Measurements from ENCODE around the gene KMT2E. TPM values are rescaled to one million over a fixed set of nuclear protein-coding genes. Genes with fewer than 3 reads are reported as not detected.

KMT2E gene
- total RNA-seq, 1 experiment from 2014 or later, result 38.2 TPM

DNA sequence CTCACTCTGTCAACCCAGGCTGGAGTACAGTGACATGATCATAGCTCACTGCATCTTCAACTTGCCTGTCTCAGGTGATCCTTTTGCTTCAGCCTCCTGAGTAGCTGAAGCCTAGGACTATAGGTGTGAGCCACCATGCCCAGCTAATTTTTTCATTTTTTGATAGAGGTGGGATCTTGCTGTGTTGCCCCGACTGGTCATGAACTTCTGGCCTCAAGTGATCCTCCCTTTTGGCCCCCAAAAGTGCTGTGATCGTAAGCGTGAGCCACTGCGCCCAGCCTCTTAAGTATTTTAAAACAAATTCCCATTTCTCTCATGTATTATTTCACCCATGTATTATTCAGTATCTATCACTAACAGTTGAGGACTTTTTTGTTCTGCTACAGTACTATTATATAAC lies 43.5 kb downstream of the KMT2E start:
- H4K8ac ChIP-seq (replicated peaks; ENCODE audit: insufficient read length, low read depth, low read length), result no peak overlapping the region
- no peak overlapping the region for H2BK12ac ChIP-seq (ENCODE audit: insufficient read length, low read depth, low read length)
- H3T11ph ChIP-seq (ENCODE audit: low read length), result no peak overlapping the region
- H3K36me3 Mint-ChIP-seq (ENCODE audit: insufficient read depth in 1 of 3, low read depth in 3 of 3), result peaks cover 3 to 23% (median 18%) of the 10 kb centered on the region in 3 experiments; a peak in 6 of 7 replicates
- H4K20me1 ChIP-seq (ENCODE audit: control insufficient read depth, insufficient read depth, insufficient read length), result no peaks in the 10 kb centered on the region
- no peaks in the 10 kb centered on the region for H3K9me3 Mint-ChIP-seq
- H3K4me2 ChIP-seq (ENCODE audit: insufficient read depth, insufficient read length, low read length), result no peak overlapping the region
- peaks cover 4% of the 10 kb centered on the region; the same call in 1 of the 2 replicates for H3K79me2 ChIP-seq (ENCODE audit: insufficient read depth, low read length)
- TF ChIP-seq, protein P1, sequence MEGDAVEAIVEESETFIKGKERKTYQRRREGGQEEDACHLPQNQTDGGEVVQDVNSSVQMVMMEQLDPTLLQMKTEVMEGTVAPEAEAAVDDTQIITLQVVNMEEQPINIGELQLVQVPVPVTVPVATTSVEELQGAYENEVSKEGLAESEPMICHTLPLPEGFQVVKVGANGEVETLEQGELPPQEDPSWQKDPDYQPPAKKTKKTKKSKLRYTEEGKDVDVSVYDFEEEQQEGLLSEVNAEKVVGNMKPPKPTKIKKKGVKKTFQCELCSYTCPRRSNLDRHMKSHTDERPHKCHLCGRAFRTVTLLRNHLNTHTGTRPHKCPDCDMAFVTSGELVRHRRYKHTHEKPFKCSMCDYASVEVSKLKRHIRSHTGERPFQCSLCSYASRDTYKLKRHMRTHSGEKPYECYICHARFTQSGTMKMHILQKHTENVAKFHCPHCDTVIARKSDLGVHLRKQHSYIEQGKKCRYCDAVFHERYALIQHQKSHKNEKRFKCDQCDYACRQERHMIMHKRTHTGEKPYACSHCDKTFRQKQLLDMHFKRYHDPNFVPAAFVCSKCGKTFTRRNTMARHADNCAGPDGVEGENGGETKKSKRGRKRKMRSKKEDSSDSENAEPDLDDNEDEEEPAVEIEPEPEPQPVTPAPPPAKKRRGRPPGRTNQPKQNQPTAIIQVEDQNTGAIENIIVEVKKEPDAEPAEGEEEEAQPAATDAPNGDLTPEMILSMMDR (conservative IDR thresholded peaks at IDR 0.05), result no peak
- no peak for DNase-seq
- H3K9me3 ChIP-seq (ENCODE audit: control insufficient read depth, low read depth, low read length), result no peaks in the 10 kb centered on the region
- peaks cover 15 to 20% of the 10 kb centered on the region in 2 experiments for H3K4me1 Mint-ChIP-seq
- H3K23me2 ChIP-seq (ENCODE audit: insufficient read length, low read depth, low read length, poor library complexity, severe bottlenecking), result no peaks in the 10 kb centered on the region
- H4K91ac ChIP-seq (ENCODE audit: insufficient read length, low read depth, low read length), result no peak overlapping the region
- H2AFZ ChIP-seq (ENCODE audit: low read length), result no peak overlapping the region
- H3K9ac ChIP-seq (ENCODE audit: extremely low read depth, insufficient read length, low read length), result no peak overlapping the region
- no peak overlapping the region for H4K5ac ChIP-seq (ENCODE audit: insufficient read length, low read depth, low read length)
- no peak overlapping the region for H2BK5ac ChIP-seq (ENCODE audit: insufficient read length, low read length)
- no peak overlapping the region for H3K4me3 Mint-ChIP-seq
- no peak overlapping the region for H3K18ac ChIP-seq (ENCODE audit: insufficient read length, low read depth, low read length)
- peaks cover 3% of the 10 kb centered on the region for H3K79me1 ChIP-seq (ENCODE audit: insufficient read depth, low read depth, low read length, poor library complexity, severe bottlenecking)
- H2BK15ac ChIP-seq (ENCODE audit: low read depth, low read length), result no peak overlapping the region
- no peaks in the 10 kb centered on the region for H3K27me3 Mint-ChIP-seq (ENCODE audit: low read depth)
- no peak overlapping the region for H3K23ac ChIP-seq (ENCODE audit: insufficient read length, low read depth, low read length)
- H3K4ac ChIP-seq (ENCODE audit: low read depth, low read length), result no peak overlapping the region
- H2BK20ac ChIP-seq (ENCODE audit: low read depth, low read length, poor library complexity, severe bottlenecking), result no peak overlapping the region
- no peak overlapping the region for H3K27ac ChIP-seq (ENCODE audit: insufficient read length, low read depth, low read length)
- H2AK5ac ChIP-seq (ENCODE audit: insufficient read length, low read length), result no peak overlapping the region
- no peaks in the 10 kb centered on the region for H3K27me3 ChIP-seq (ENCODE audit: insufficient read depth, low read length)
- H3K14ac ChIP-seq (ENCODE audit: insufficient read depth, low read length), result no peak overlapping the region
- H3K4me1 ChIP-seq (ENCODE audit: insufficient read depth, low read length), result no peaks in the 10 kb centered on the region; the same call in 1 of the 2 replicates
- H3K56ac ChIP-seq (ENCODE audit: insufficient read length, low read depth, low read length), result no peak overlapping the region
- WGBS (ENCODE audit: extremely low coverage, insufficient read length, low lambda C conversion rate), result no CpG with 5 or more reads among the region's 4 CpGs
- H2BK120ac ChIP-seq (ENCODE audit: low read depth, low read length, poor library complexity, severe bottlenecking), result no peak overlapping the region
- no peak overlapping the region for H3K27ac Mint-ChIP-seq
